H9 (cell line): ENCODE measurements around the gene RAD18. TPM values are rescaled to one million over a fixed set of nuclear protein-coding genes. Genes with fewer than 3 reads are reported as not detected.

Source experiments
- DNase-seq: peaks from one replicate; pipeline ENCODE4 v3.0.0-alpha.2; 2017
- H2AFZ ChIP-seq: one replicate; pipeline ENCODE4 v1.6.1; 2013; ENCODE audit warnings: mild to moderate bottlenecking, low read length, control low read depth, moderate library complexity
- H2AK5ac ChIP-seq: 2 replicates; pipeline ENCODE4 v1.6.1; 2013; ENCODE audit warnings: low read length, control low read depth, mixed read lengths; ENCODE audit not compliant: insufficient read length
- H2BK120ac ChIP-seq: one replicate; pipeline ENCODE4 v1.6.1; 2013; ENCODE audit warnings: low read depth, mild to moderate bottlenecking, low read length, control low read depth, inconsistent platforms; ENCODE audit not compliant: poor library complexity, severe bottlenecking
- H2BK12ac ChIP-seq: 2 replicates; pipeline ENCODE4 v1.6.1; 2013; ENCODE audit warnings: low read length, control low read depth, mixed read lengths, low read depth; ENCODE audit not compliant: insufficient read length
- H2BK15ac ChIP-seq: 2 replicates; pipeline ENCODE4 v1.6.1; 2013; ENCODE audit warnings: low read depth, low read length, control low read depth
- H2BK20ac ChIP-seq: one replicate; pipeline ENCODE4 v1.6.1; 2013; ENCODE audit warnings: low read depth, mild to moderate bottlenecking, low read length, control low read depth, inconsistent platforms; ENCODE audit not compliant: poor library complexity, severe bottlenecking
- H2BK5ac ChIP-seq: 2 replicates; pipeline ENCODE4 v1.6.1; 2013; ENCODE audit warnings: low read length, control low read depth, mixed read lengths; ENCODE audit not compliant: insufficient read length
- H3K14ac ChIP-seq: 2 replicates; pipeline ENCODE4 v1.6.1; 2013; ENCODE audit warnings: low read length, control low read depth; ENCODE audit not compliant: insufficient read depth
- H3K18ac ChIP-seq: 2 replicates; pipeline ENCODE4 v1.6.1; 2013; ENCODE audit warnings: low read depth, mild to moderate bottlenecking, mixed read lengths, low read length, control low read depth; ENCODE audit not compliant: insufficient read length
- H3K23ac ChIP-seq: 2 replicates; pipeline ENCODE4 v1.6.1; 2013; ENCODE audit warnings: low read length, control low read depth, mixed read lengths, low read depth; ENCODE audit not compliant: insufficient read length
- H3K23me2 ChIP-seq: 2 replicates; pipeline ENCODE4 v1.6.1; 2013; ENCODE audit warnings: low read depth, mild to moderate bottlenecking, mixed read lengths, low read length, control low read depth; ENCODE audit not compliant: insufficient read length, poor library complexity, severe bottlenecking
- H3K27ac ChIP-seq: 2 replicates; pipeline ENCODE4 v1.5.1; 2013; ENCODE audit warnings: low read length, control low read depth, mixed read lengths, low read depth; ENCODE audit not compliant: insufficient read length
- H3K27me3 ChIP-seq: 2 replicates; pipeline ENCODE4 v1.6.1; 2013; ENCODE audit warnings: low read length, control low read depth, inconsistent platforms; ENCODE audit not compliant: insufficient read depth
- H3K4ac ChIP-seq: 2 replicates; pipeline ENCODE4 v1.6.1; 2013; ENCODE audit warnings: low read depth, mild to moderate bottlenecking, control low read depth, inconsistent platforms, low read length, moderate library complexity
- H3K4me1 ChIP-seq: 2 replicates; pipeline ENCODE4 v1.6.1; 2013; ENCODE audit warnings: low read length, control low read depth, inconsistent platforms; ENCODE audit not compliant: insufficient read depth
- H3K4me2 ChIP-seq: 2 replicates; pipeline ENCODE4 v1.6.1; 2013; ENCODE audit warnings: low read length, control low read depth, mixed read lengths; ENCODE audit not compliant: insufficient read length, insufficient read depth
- H3K56ac ChIP-seq: 2 replicates; pipeline ENCODE4 v1.6.1; 2013; ENCODE audit warnings: low read depth, mild to moderate bottlenecking, mixed read lengths, low read length, control low read depth; ENCODE audit not compliant: insufficient read length
- H3K79me1 ChIP-seq: 2 replicates; pipeline ENCODE4 v1.6.1; 2013; ENCODE audit warnings: low read depth, mild to moderate bottlenecking, moderate library complexity, low read length, control low read depth, inconsistent platforms; ENCODE audit not compliant: insufficient read depth, poor library complexity, severe bottlenecking
- H3K79me2 ChIP-seq: 2 replicates; pipeline ENCODE4 v1.6.1; 2013; ENCODE audit warnings: low read length, control low read depth, inconsistent platforms; ENCODE audit not compliant: insufficient read depth
- H3K9ac ChIP-seq: 2 replicates; pipeline ENCODE4 v1.6.1; 2013; ENCODE audit warnings: low read length, control low read depth, mixed read lengths; ENCODE audit not compliant: insufficient read length; ENCODE audit errors: extremely low read depth
- H3K9me3 ChIP-seq: one replicate; pipeline ENCODE4 v1.6.1; 2013; ENCODE audit warnings: low read depth, low read length, inconsistent platforms; ENCODE audit not compliant: control insufficient read depth
- H3T11ph ChIP-seq: one replicate; pipeline ENCODE4 v1.6.1; 2013; ENCODE audit warnings: mild to moderate bottlenecking, low read length, control low read depth, inconsistent platforms
- H4K20me1 ChIP-seq: one replicate; pipeline ENCODE4 v1.6.1; 2013; ENCODE audit not compliant: control insufficient read depth, insufficient read length, insufficient read depth
- H4K5ac ChIP-seq: 2 replicates; pipeline ENCODE4 v1.6.1; 2013; ENCODE audit warnings: low read depth, mild to moderate bottlenecking, mixed read lengths, low read length, control low read depth; ENCODE audit not compliant: insufficient read length
- H4K8ac ChIP-seq: replicated peaks from 2 replicates; pipeline ENCODE4 v1.6.1; 2013; ENCODE audit warnings: low read length, control low read depth, mixed read lengths, low read depth; ENCODE audit not compliant: insufficient read length
- H4K91ac ChIP-seq: 2 replicates; pipeline ENCODE4 v1.6.1; 2013; ENCODE audit warnings: low read depth, mild to moderate bottlenecking, moderate library complexity, mixed read lengths, low read length, control low read depth; ENCODE audit not compliant: insufficient read length
- H3K27ac Mint-ChIP-seq, 3 experiments: 2 replicates in 2 of 3; 3 replicates in 1 of 3; pipeline ENCODE4 v1.8.0; 2020 to 2021; ENCODE audit warnings: mixed read lengths in 3 of 3, mild to moderate bottlenecking in 1 of 3, moderate library complexity in 1 of 3
- H3K27me3 Mint-ChIP-seq: 2 replicates; pipeline ENCODE4 v1.8.0; 2021; ENCODE audit warnings: low read depth, mild to moderate bottlenecking, moderate library complexity, mixed read lengths
- H3K36me3 Mint-ChIP-seq, 3 experiments: 2 replicates in 2 of 3; 3 replicates in 1 of 3; pipeline ENCODE4 v1.8.0; 2020 to 2021; ENCODE audit warnings: low read depth in 3 of 3, mixed read lengths in 3 of 3; ENCODE audit not compliant: insufficient read depth in 1 of 3
- H3K4me1 Mint-ChIP-seq, 2 experiments: 2 replicates each; pipeline ENCODE4 v1.8.0; 2020; ENCODE audit warnings: mixed read lengths in 2 of 2
- H3K4me3 Mint-ChIP-seq, 2 experiments: 2 replicates in 1 of 2; 3 replicates in 1 of 2; pipeline ENCODE4 v1.8.0; 2020 to 2021; ENCODE audit warnings: mild to moderate bottlenecking in 2 of 2, mixed read lengths in 2 of 2, moderate library complexity in 1 of 2
- H3K9me3 Mint-ChIP-seq, 2 experiments: 2 replicates in 1 of 2; 3 replicates in 1 of 2; pipeline ENCODE4 v1.8.0; 2020; ENCODE audit warnings: mild to moderate bottlenecking in 2 of 2, mixed read lengths in 2 of 2, moderate library complexity in 1 of 2
- WGBS: extraction: QIAGEN DNeasy Blood & Tissue Kit; methylation state at CpG from one replicate; pipeline ENCODE4 v1.1.7; 2013; ENCODE audit warnings: missing lambda C conversion rate, low lambda C conversion rate, mixed read lengths; ENCODE audit not compliant: insufficient read length; ENCODE audit errors: extremely low coverage; 5-methylcytosine and 5-hydroxymethylcytosine counted together
- total RNA-seq: library from RNA; stranded (reverse); gene quantifications from 2 replicates; pipeline ENCODE4 v1.2.1, GENCODE V29; 2021
- TF ChIP-seq, protein P1 (sequence below): fragments of 200-600 bp; sonication (generic); conservative IDR thresholded peaks from 3 replicates; pipeline ENCODE4 v1.8.0; 2021; ENCODE audit warnings: antibody characterized with exemption, mild to moderate bottlenecking

RAD18 gene
- total RNA-seq, 1 experiment from 2014 or later = 27.8 TPM

DNA sequence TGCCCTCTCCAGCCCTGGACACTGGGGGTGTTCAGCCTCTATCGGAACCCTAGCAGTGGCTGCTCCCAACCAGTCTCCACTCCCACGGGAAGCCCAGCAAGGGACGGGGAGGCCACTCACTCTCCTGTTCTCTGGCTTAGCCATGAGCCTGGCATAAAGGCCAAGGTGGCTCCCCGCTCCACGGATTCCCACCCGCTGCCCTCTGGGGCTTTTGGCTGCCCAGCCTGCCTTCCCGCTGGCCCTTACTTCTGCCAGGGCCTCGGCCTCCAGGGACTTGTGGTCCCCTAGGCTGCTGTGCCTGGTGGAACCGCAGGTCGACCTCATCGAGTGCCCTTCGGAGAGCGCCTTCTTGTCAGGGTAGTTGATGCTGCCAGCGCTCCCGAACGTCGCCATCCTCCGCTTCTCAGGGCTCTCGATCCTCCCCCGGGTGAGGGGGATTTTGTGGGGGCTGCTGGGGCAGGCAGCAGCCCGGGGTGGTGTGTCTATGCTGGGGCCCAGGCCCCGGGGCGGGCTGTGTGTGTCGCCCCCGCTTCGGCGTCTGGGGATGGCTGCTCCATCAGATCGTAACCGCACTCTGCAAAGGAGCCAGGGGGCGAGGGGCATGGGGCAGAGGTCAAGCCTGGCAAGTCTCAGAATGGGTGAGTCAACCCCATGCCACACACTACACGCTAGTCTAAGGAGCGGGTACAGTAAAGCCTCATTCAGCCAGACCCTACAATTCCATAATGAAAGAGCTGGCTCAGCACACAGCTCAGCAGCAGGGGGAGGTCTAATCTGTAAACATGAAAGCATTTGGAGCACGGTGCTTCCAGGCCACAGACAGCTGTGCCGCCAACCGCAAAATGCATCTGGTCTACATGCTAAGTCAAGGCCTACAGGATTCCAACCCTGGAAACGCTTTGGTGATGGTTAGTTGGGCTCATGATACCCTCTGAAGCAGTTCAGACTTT is 27.3 kb upstream of the RAD18 start:
- no CpG with 5 or more reads among the region's 36 CpGs for WGBS
- Histone ChIP-seq H3K14ac (no peak overlapping the region), H3T11ph (no peak overlapping the region), H3K9ac (no peak overlapping the region), H3K4me1 (no peaks in the 10 kb centered on the region), H3K56ac (no peak overlapping the region), H2AK5ac (no peak overlapping the region), H2BK20ac (no peak overlapping the region), H2BK120ac (no peak overlapping the region), H2BK12ac (no peak overlapping the region), H3K27me3 (no peaks in the 10 kb centered on the region), H3K23ac (no peak overlapping the region), H3K9me3 (no peaks in the 10 kb centered on the region), H3K4ac (no peak overlapping the region), H3K27ac (no peak overlapping the region), H2BK5ac (no peak overlapping the region), H3K23me2 (no peaks in the 10 kb centered on the region), H3K4me2 (no peak overlapping the region), H3K79me1 (no peaks in the 10 kb centered on the region), H4K8ac (no peak overlapping the region), H4K20me1 (no peaks in the 10 kb centered on the region), H3K18ac (no peak overlapping the region), H4K91ac (no peak overlapping the region), H4K5ac (no peak overlapping the region), H2BK15ac (no peak overlapping the region), H3K79me2 (no peaks in the 10 kb centered on the region), H2AFZ (no peak overlapping the region)
- H3K4me3 Mint-ChIP-seq = no peak overlapping the region
- H3K4me1 Mint-ChIP-seq = peaks cover 11 to 14% of the 10 kb centered on the region in 2 experiments
- no peak overlapping the region for H3K27ac Mint-ChIP-seq
- no peaks in the 10 kb centered on the region for H3K36me3 Mint-ChIP-seq
- H3K9me3 Mint-ChIP-seq = no peaks in the 10 kb centered on the region
- TF ChIP-seq, protein P1, sequence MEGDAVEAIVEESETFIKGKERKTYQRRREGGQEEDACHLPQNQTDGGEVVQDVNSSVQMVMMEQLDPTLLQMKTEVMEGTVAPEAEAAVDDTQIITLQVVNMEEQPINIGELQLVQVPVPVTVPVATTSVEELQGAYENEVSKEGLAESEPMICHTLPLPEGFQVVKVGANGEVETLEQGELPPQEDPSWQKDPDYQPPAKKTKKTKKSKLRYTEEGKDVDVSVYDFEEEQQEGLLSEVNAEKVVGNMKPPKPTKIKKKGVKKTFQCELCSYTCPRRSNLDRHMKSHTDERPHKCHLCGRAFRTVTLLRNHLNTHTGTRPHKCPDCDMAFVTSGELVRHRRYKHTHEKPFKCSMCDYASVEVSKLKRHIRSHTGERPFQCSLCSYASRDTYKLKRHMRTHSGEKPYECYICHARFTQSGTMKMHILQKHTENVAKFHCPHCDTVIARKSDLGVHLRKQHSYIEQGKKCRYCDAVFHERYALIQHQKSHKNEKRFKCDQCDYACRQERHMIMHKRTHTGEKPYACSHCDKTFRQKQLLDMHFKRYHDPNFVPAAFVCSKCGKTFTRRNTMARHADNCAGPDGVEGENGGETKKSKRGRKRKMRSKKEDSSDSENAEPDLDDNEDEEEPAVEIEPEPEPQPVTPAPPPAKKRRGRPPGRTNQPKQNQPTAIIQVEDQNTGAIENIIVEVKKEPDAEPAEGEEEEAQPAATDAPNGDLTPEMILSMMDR = no peak
- peaks cover 2% of the 10 kb centered on the region; the same call in 1 of the 2 replicates for H3K27me3 Mint-ChIP-seq
- no peak for DNase-seq
